Transverse colon (tissue), 3 donors: Measurements from ENCODE around the gene KMT2D.

Experiments
- CTCF ChIP-seq, 5 experiments: fragments of 200-600 bp in 3 of 5; fragments of 450-650 bp in 2 of 5; sonication (generic) in 3 of 5; IDR thresholded peaks; 1 replicate in 2 of 5; 2 replicates in 3 of 5; pipeline ENCODE4 v1.5.1; 2016 to 2017; ENCODE audit warnings: antibody characterized with exemption in 5 of 5, inconsistent platforms in 3 of 5, mild to moderate bottlenecking in 2 of 5, moderate library complexity in 1 of 5
- EP300 ChIP-seq: sonication (generic); formaldehyde crosslinking; IDR thresholded peaks from one replicate; pipeline ENCODE4 v1.6.1; 2017; ENCODE audit warnings: antibody characterized with exemption, low read depth
- POLR2A ChIP-seq: fragments of 450-650 bp; IDR thresholded peaks from one replicate; pipeline ENCODE4 v1.6.1; 2016; ENCODE audit warnings: antibody characterized with exemption, mild to moderate bottlenecking, moderate library complexity

DNA sequence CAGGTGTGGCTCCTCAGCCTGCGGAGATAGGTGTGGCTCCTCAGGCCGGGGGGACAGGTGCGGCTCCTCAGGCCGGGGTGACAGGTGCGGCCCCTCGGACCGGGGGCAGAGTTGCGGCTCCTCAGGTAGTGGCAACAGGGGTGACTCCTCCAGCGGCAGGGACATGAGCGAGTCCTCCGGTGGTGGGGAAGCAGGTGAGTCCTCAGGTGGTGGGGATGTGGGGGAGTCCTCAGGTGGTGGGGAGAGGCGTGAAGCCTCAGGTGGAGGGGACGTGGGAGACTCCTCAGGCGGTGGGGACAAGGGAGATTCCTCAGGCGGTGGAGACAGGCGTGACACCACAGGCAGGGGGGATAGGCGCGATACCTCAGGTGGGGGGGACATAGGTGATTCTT is 9.2 kb downstream of the KMT2D start:
- TF ChIP-seq POLR2A (no peak), CTCF (IDR thresholded peaks at IDR 0.05) (no peak), EP300 (no peak)
